Fibroblast of villous mesenchyme (primary cell): Measurements from ENCODE around the gene TBC1D5. TPM values are rescaled to one million over a fixed set of nuclear protein-coding genes. Genes with fewer than 3 reads are reported as not detected.

Experiments used
- DNase-seq: peaks from one replicate; pipeline ENCODE4 v3.0.0-alpha.2; 2010; ENCODE audit warnings: low read depth
- H3K4me3 ChIP-seq: 2 replicates; pipeline ENCODE4 v1.5.1; 2011; ENCODE audit warnings: low read depth, mild to moderate bottlenecking, low read length
- CTCF ChIP-seq: IDR thresholded peaks from 2 replicates; pipeline ENCODE4 v1.5.1; 2012; ENCODE audit warnings: low read depth, mild to moderate bottlenecking, low read length; ENCODE audit not compliant: insufficient read depth
- total RNA-seq: library from RNA; depleted of rRNA; stranded (reverse); fragments of >200 nt; gene quantifications from 2 replicates; pipeline ENCODE4 v1.2.3, GENCODE V29; 2012

The TBC1D5 gene
- total RNA-seq, 1 donor = 107 TPM

- TF ChIP-seq CTCF = no peak
- no peak overlapping the region for H3K4me3 ChIP-seq
- DNase-seq = peak; percentile 14
Measured at GRCh38 chr3:17466028-17466427, 276.4 kb downstream of the TBC1D5 start.

- no peak for TF ChIP-seq CTCF
- H3K4me3 ChIP-seq = no peak overlapping the region
- DNase-seq = no peak
Measured at GRCh38 chr3:17459470-17459993, 282.9 kb downstream of the TBC1D5 start.

- DNase-seq = no peak
- no peak overlapping the region for H3K4me3 ChIP-seq
- TF ChIP-seq CTCF = no peak
Measured at GRCh38 chr3:17456650-17457049, 285.8 kb downstream of the TBC1D5 start.

- DNase-seq = no peak
- TF ChIP-seq CTCF = no peak
Measured at GRCh38 chr3:17456046-17456445, 286.4 kb downstream of the TBC1D5 start.

GRCh38 chr3:17444865-17445264 is 297.6 kb downstream of the TBC1D5 start:
- peak; percentile 64 for DNase-seq
- TF ChIP-seq CTCF = no peak
- H3K4me3 ChIP-seq = no peak overlapping the region

More at GRCh38 chr3:17456046-17456445, 286.4 kb downstream of the TBC1D5 start:
- H3K4me3 ChIP-seq = no peak overlapping the region

- H3K4me3 ChIP-seq = no peak overlapping the region
- no peak for DNase-seq
- no peak for TF ChIP-seq CTCF
Measured at GRCh38 chr3:17443142-17443541, 299.3 kb downstream of the TBC1D5 start.
